SK-N-SH (cell line): ENCODE measurements around the gene C6orf118. TPM values are rescaled to one million over a fixed set of nuclear protein-coding genes. Genes with fewer than 3 reads are reported as not detected.

Source experiments
- CTCF ChIA-PET: fragments of 300-600, 350-600 bp; formaldehyde crosslinking; extraction: SDS; loops from one replicate; lab custom pipeline; 2021; lab: Yijun Ruan, JAX
- POLR2A ChIA-PET: fragments of 350-600 bp; sonication (Branson Sonifier 250); formaldehyde crosslinking; extraction: SDS; loops from one replicate; lab custom pipeline; 2020; ENCODE audit warnings: antibody characterized with exemption, inconsistent platforms; lab: Yijun Ruan, JAX
- DNase-seq: peaks from one replicate; pipeline ENCODE4 v3.0.0; 2012
- H2AFZ ChIP-seq: fragments of 200-600 bp; sonication (generic); 2 replicates; pipeline ENCODE4 v1.8.1; 2016; ENCODE audit warnings: antibody characterized with exemption, mild to moderate bottlenecking, low read depth
- H3F3A ChIP-seq: fragments of 200-600 bp; sonication (generic); replicated peaks from 2 replicates; pipeline ENCODE3; 2016; ENCODE audit warnings: antibody characterized with exemption, mild to moderate bottlenecking; ENCODE audit not compliant: insufficient read depth
- H3K27ac ChIP-seq, 2 experiments: fragments of 200-500 bp in 1 of 2; fragments of 200-600 bp in 1 of 2; sonication (Bioruptor generic) in 1 of 2; sonication (generic), shearing (Covaris generic) in 1 of 2; 2 replicates each; pipeline versions ENCODE4 v1.5.1 to v1.6.1; 2014 to 2016; ENCODE audit warnings: low read depth in 2 of 2, inconsistent platforms in 1 of 2, low read length in 1 of 2, mild to moderate bottlenecking in 1 of 2, mixed read lengths in 1 of 2
- H3K27me3 ChIP-seq: fragments of 200-600 bp; sonication (generic), shearing (Covaris generic); 2 replicates; pipeline ENCODE4 v1.6.1; 2016; ENCODE audit warnings: mixed run types; ENCODE audit not compliant: insufficient read depth
- H3K36me3 ChIP-seq, 2 experiments: fragments of 200-500 bp in 1 of 2; fragments of 200-600 bp in 1 of 2; sonication (Bioruptor generic) in 1 of 2; sonication (generic) in 1 of 2; replicated peaks in 1 of 2; 2 replicates each; pipeline versions ENCODE3 to v1.5.1; 2014 to 2016; ENCODE audit warnings: low read length in 1 of 2, mild to moderate bottlenecking in 1 of 2; ENCODE audit not compliant: insufficient read depth in 2 of 2, control insufficient read depth in 1 of 2
- H3K4me1 ChIP-seq, 2 experiments: fragments of 200-500 bp in 1 of 2; fragments of 200-600 bp in 1 of 2; sonication (Bioruptor generic) in 1 of 2; sonication (generic), shearing (Covaris generic) in 1 of 2; 2 replicates each; pipeline versions ENCODE4 v1.5.1 to v1.6.1; 2014 to 2016; ENCODE audit warnings: low read depth in 1 of 2, low read length in 1 of 2, mixed run types in 1 of 2; ENCODE audit not compliant: insufficient read depth in 2 of 2, control insufficient read depth in 1 of 2
- H3K4me2 ChIP-seq: fragments of 200-600 bp; sonication (generic), shearing (Covaris generic); 2 replicates; pipeline ENCODE4 v1.6.1; 2017; ENCODE audit warnings: mixed run types
- H3K4me3 ChIP-seq, 2 experiments: fragments of 200-500 bp in 1 of 2; fragments of 200-600 bp in 1 of 2; sonication (Bioruptor generic) in 1 of 2; sonication (generic), shearing (Covaris generic) in 1 of 2; 2 replicates each; pipeline versions ENCODE4 v1.5.1 to v1.8.1; 2014 to 2016; ENCODE audit warnings: low read depth in 2 of 2, inconsistent platforms in 1 of 2, low read length in 1 of 2, mild to moderate bottlenecking in 1 of 2, mixed read lengths in 1 of 2, moderate library complexity in 1 of 2
- H3K79me2 ChIP-seq: fragments of 200-600 bp; sonication (generic); 2 replicates; pipeline ENCODE4 v1.8.1; 2017; ENCODE audit warnings: mild to moderate bottlenecking; ENCODE audit not compliant: insufficient read depth
- H3K9ac ChIP-seq: fragments of 200-600 bp; sonication (generic); 2 replicates; pipeline ENCODE4 v1.6.1; 2017; ENCODE audit warnings: mixed run types
- H3K9me2 ChIP-seq: fragments of 200-600 bp; sonication (generic); 2 replicates; pipeline ENCODE4 v1.6.1; 2017; ENCODE audit warnings: mixed run types
- H3K9me3 ChIP-seq: fragments of 200-600 bp; sonication (generic); 2 replicates; pipeline ENCODE4 v1.6.1; 2017; ENCODE audit warnings: mixed run types, mild to moderate bottlenecking, moderate library complexity
- H4K20me1 ChIP-seq: fragments of 200-600 bp; sonication (generic); 2 replicates; pipeline ENCODE4 v1.6.1; 2017; ENCODE audit warnings: mild to moderate bottlenecking, mixed run types; ENCODE audit not compliant: insufficient read depth
- EP300 ChIP-seq, 2 experiments: IDR thresholded peaks; 2 replicates each; pipeline versions ENCODE4 v1.4.0 to v1.6.1; 2012; ENCODE audit warnings: borderline replicate concordance in 1 of 2, low read depth in 1 of 2, low read length in 1 of 2
- EZH2phosphoT487 ChIP-seq: fragments of 200-600 bp; sonication (generic); IDR thresholded peaks from 2 replicates; pipeline ENCODE4 v1.6.1; 2017; ENCODE audit warnings: low read depth, mixed run types, mild to moderate bottlenecking, antibody characterized with exemption, moderate library complexity, borderline replicate concordance
- GATA2 ChIP-seq: sonication (generic); formaldehyde crosslinking; IDR thresholded peaks from 2 replicates; pipeline ENCODE4 v1.5.0; 2020; ENCODE audit warnings: mild to moderate bottlenecking, missing genetic modification reagents
- IRF3 ChIP-seq: fragments of 150-350 bp; IDR thresholded peaks from 2 replicates; pipeline ENCODE4 v1.6.1; 2016; ENCODE audit warnings: mild to moderate bottlenecking, low read depth, low read length
- MAX ChIP-seq: IDR thresholded peaks from 2 replicates; pipeline ENCODE4 v1.4.0; 2012; ENCODE audit warnings: low read depth
- POLR2AphosphoS5 ChIP-seq: IDR thresholded peaks from 2 replicates; pipeline ENCODE4 v1.6.1; 2012; ENCODE audit warnings: low read depth, low read length
- RAD21 ChIP-seq: IDR thresholded peaks from 2 replicates; pipeline ENCODE4 v1.6.1; 2012; ENCODE audit warnings: mild to moderate bottlenecking, low read length
- RCOR1 ChIP-seq: fragments of 150-350 bp; IDR thresholded peaks from 2 replicates; pipeline ENCODE4 v1.6.1; 2017; ENCODE audit warnings: antibody characterized with exemption, low read length
- RFX5 ChIP-seq: IDR thresholded peaks from 2 replicates; pipeline ENCODE4 v1.6.1; 2012; ENCODE audit warnings: mild to moderate bottlenecking, improper control_type of control experiment, low read length
- SMC3 ChIP-seq: IDR thresholded peaks from 2 replicates; pipeline ENCODE4 v1.6.1; 2012; ENCODE audit warnings: low read depth, low read length, improper control_type of control experiment
- TCF12 ChIP-seq: IDR thresholded peaks from 2 replicates; pipeline ENCODE4 v1.4.0; 2012
- WGBS: methylation state at CpG from one replicate; pipeline ENCODE4 v1.1.6; 2017; ENCODE audit warnings: low lambda C conversion rate; 5-methylcytosine and 5-hydroxymethylcytosine counted together
- polyA plus RNA-seq, 3 experiments: library from polyadenylated mRNA; depleted of rRNA; stranded (reverse); fragments of >200 nt; gene quantifications; 2 replicates each; pipeline ENCODE4 v1.2.3, GENCODE V29; 2012
- TF ChIP-seq, protein P1 (sequence below): IDR thresholded peaks from 2 replicates; pipeline ENCODE4 v1.6.1; 2012; ENCODE audit warnings: mild to moderate bottlenecking, low read depth, low read length, moderate library complexity
- TF ChIP-seq, protein P2 (sequence below): IDR thresholded peaks from 2 replicates; pipeline ENCODE4 v1.4.0; 2012; ENCODE audit warnings: low read depth, borderline replicate concordance

C6orf118 gene
- polyA plus RNA-seq, 1 of the 3 experiments (the other 2 are of a cell fraction): not detected

DNA sequence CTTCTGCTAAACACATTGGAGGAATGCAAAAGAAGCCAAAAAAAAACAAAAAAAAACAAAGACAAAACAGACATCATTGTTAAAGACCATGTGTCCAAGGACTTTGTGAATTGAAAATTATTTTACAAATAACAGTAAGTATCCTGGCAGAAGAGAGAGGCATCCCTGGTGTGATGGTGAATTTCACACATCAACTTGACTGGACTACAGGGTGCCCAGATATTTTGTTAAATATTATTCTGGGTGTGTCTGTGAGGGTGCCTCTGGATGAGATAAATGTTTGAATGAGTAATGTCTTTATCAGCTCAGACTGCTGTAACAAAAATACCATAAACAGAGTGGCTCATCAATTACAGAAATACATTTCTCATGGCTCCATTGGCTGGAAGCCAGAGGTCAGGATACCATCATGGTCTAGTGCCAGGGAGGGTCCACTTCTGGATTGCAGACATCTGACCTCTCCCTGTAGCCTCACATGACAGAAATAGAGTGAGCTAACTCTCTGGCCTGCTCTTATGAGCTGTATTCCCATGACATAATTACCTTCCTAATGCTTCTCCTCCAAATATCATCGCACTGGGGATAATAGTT lies 12.2 kb upstream of the C6orf118 start:
- H3K4me3 ChIP-seq: no peak overlapping the region
- TF ChIP-seq RFX5 (no peak), EP300 (IDR thresholded peaks at IDR 0.05; ENCODE audit: borderline replicate concordance in 1 of 2, low read depth in 1 of 2, low read length in 1 of 2) (no peak), MAX (no peak), RAD21 (no peak), IRF3 (no peak), TCF12 (no peak), GATA2 (CRISPR knock-in tag) (no peak), SMC3 (no peak), POLR2AphosphoS5 (no peak), RCOR1 (no peak), EZH2phosphoT487 (no peak)
- TF ChIP-seq, protein P1, sequence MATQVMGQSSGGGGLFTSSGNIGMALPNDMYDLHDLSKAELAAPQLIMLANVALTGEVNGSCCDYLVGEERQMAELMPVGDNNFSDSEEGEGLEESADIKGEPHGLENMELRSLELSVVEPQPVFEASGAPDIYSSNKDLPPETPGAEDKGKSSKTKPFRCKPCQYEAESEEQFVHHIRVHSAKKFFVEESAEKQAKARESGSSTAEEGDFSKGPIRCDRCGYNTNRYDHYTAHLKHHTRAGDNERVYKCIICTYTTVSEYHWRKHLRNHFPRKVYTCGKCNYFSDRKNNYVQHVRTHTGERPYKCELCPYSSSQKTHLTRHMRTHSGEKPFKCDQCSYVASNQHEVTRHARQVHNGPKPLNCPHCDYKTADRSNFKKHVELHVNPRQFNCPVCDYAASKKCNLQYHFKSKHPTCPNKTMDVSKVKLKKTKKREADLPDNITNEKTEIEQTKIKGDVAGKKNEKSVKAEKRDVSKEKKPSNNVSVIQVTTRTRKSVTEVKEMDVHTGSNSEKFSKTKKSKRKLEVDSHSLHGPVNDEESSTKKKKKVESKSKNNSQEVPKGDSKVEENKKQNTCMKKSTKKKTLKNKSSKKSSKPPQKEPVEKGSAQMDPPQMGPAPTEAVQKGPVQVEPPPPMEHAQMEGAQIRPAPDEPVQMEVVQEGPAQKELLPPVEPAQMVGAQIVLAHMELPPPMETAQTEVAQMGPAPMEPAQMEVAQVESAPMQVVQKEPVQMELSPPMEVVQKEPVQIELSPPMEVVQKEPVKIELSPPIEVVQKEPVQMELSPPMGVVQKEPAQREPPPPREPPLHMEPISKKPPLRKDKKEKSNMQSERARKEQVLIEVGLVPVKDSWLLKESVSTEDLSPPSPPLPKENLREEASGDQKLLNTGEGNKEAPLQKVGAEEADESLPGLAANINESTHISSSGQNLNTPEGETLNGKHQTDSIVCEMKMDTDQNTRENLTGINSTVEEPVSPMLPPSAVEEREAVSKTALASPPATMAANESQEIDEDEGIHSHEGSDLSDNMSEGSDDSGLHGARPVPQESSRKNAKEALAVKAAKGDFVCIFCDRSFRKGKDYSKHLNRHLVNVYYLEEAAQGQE: no peak
- TF ChIP-seq, protein P2, sequence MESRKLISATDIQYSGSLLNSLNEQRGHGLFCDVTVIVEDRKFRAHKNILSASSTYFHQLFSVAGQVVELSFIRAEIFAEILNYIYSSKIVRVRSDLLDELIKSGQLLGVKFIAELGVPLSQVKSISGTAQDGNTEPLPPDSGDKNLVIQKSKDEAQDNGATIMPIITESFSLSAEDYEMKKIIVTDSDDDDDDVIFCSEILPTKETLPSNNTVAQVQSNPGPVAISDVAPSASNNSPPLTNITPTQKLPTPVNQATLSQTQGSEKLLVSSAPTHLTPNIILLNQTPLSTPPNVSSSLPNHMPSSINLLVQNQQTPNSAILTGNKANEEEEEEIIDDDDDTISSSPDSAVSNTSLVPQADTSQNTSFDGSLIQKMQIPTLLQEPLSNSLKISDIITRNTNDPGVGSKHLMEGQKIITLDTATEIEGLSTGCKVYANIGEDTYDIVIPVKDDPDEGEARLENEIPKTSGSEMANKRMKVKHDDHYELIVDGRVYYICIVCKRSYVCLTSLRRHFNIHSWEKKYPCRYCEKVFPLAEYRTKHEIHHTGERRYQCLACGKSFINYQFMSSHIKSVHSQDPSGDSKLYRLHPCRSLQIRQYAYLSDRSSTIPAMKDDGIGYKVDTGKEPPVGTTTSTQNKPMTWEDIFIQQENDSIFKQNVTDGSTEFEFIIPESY: no peak
- H2AFZ ChIP-seq: no peak overlapping the region
- ChIA-PET CTCF (no interaction called here), POLR2A (no interaction called here)
- 14% methylated on average over 1 of the region's 1 CpG for whole genome bisulfite sequencing
- no peak overlapping the region for H3K4me2 ChIP-seq
- no peaks in the 10 kb centered on the region for H3K36me3 ChIP-seq
- H4K20me1 ChIP-seq: no peaks in the 10 kb centered on the region
- DNase-seq: no peak
- H3K27me3 ChIP-seq: no peaks in the 10 kb centered on the region
- H3K4me1 ChIP-seq: no peaks in the 10 kb centered on the region
- no peaks in the 10 kb centered on the region for H3K9me2 ChIP-seq
- no peak overlapping the region for H3K9ac ChIP-seq
- H3K79me2 ChIP-seq: no peaks in the 10 kb centered on the region
- no peak overlapping the region for H3K27ac ChIP-seq
- no peaks in the 10 kb centered on the region for H3F3A ChIP-seq
- no peaks in the 10 kb centered on the region for H3K9me3 ChIP-seq
